IPS DF 19.7 (cell line): ENCODE data around the gene SUN1.
"Not testable (repeated sequence)": the region's sequence is repeated elsewhere in the genome, so short reads cannot be mapped to it uniquely, and the experiment has no call there.

ENCODE experiments used
- DNase-seq: peaks from one replicate; pipeline ENCODE4 v3.0.0-alpha.2; 2013; ENCODE audit warnings: low read depth, low spot score

SUN1 gene

GRCh38 chr7:832167-832967 is at the start of gene SUN1:
SUN1 (plus strand) TSS chr7:832476; CDS start chr7:832525, 49 bp downstream.
- no peak for DNase-seq

- DNase-seq: no peak
Measured at GRCh38 chr7:782718-783449, 49.4 kb upstream of the SUN1 start.

- DNase-seq: no peak
Measured at GRCh38 chr7:783556-784490, 48.5 kb upstream of the SUN1 start.

- no peak for DNase-seq
Measured at GRCh38 chr7:784971-785370, 47.3 kb upstream of the SUN1 start.

GRCh38 chr7:785416-785815 is 46.9 kb upstream of the SUN1 start:
- DNase-seq: no peak

GRCh38 chr7:786472-787255 is 45.6 kb upstream of the SUN1 start:
- no peak for DNase-seq

GRCh38 chr7:787332-788240 is 44.7 kb upstream of the SUN1 start:
- DNase-seq: no peak

GRCh38 chr7:791519-791918 is 40.8 kb upstream of the SUN1 start:
- DNase-seq: no peak

- no peak for DNase-seq
Measured at GRCh38 chr7:794207-794606, 38.1 kb upstream of the SUN1 start.

GRCh38 chr7:794671-795329 is 37.5 kb upstream of the SUN1 start:
- no peak for DNase-seq

GRCh38 chr7:796434-797169 is 35.7 kb upstream of the SUN1 start:
- DNase-seq: not testable (repeated sequence)

GRCh38 chr7:798921-799470 is 33.3 kb upstream of the SUN1 start:
- DNase-seq: no peak

- no peak for DNase-seq
Measured at GRCh38 chr7:800692-801091, 31.6 kb upstream of the SUN1 start.

GRCh38 chr7:801351-801750 is 30.9 kb upstream of the SUN1 start:
- DNase-seq: not testable (repeated sequence)

- no peak for DNase-seq
Measured at GRCh38 chr7:801940-802381, 30.3 kb upstream of the SUN1 start.

- no peak for DNase-seq
Measured at GRCh38 chr7:802500-803242, 29.6 kb upstream of the SUN1 start.

GRCh38 chr7:803243-803635 is 29.0 kb upstream of the SUN1 start:
- no peak for DNase-seq

GRCh38 chr7:803796-804195 is 28.5 kb upstream of the SUN1 start:
- DNase-seq: not testable (repeated sequence)
